Measurements from ENCODE around the gene ENDOG. TPM values are rescaled to one million over a fixed set of nuclear protein-coding genes. Genes with fewer than 3 reads are reported as not detected.

ENDOG gene
- total RNA-seq (2022; extraction: Qiagen RNA extraction; ENCODE audit: low read depth), result 14.5 to 32.2 TPM (median 27.6 TPM) in 5 replicates

GRCh38 chr9:128818099-128818838 lies at the start of gene ENDOG:
ENDOG (plus strand) TSS chr9:128818500; CDS start chr9:128818685, 185 bp downstream.

GRCh38 chr9:128771745-128772519 lies 46.4 kb upstream of the ENDOG start, which contains the start of gene ZER1:
ZER1 (minus strand) TSS chr9:128771927; CDS start chr9:128755565, 16,362 bp downstream.

DNA sequence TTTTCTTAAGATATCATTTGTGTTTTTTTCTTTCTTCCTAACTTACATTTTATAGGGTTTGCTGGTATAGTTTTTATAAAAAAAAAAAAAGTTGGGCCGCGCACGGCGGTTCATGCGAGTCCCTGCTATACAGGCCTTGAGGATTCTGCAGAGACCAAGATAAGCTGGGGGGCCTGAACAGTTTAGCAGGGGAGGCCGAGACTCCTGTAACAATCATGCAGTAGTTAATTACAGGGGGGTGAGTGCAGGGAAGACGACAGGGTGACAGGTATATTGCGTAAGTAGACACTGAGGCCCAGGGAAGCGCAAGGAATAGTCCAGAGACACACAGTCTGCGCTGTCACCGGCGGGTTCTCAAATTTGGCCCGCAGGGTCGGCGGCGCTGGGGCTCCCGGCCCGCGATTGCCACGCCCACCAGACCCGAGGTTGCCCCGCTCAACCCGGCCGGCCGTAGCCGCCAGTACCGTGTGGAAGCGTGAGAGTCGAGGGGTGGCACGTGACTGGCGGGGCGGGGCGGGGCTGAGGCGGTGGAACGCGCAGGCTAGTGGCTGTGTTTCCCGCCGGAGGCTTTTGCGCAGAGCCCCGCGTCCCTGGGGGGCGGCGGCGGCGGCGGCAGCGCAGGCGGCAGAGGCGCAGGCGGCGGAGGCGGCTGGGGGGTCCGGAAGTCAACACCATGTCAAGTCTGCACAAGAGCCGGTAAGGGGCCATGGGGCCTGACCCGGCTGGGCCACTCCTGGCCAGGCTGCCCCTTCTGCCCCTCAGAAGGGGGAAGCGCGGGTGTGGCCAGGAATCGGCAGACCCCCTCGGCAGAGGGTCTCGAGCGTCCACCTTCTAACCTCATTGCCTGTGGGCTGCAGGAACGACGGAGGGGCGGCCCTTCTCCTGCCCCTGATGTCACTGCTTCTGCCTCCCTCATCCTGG lies 31.4 kb upstream of the ENDOG start, which contains the start of gene TBC1D13:
TSS of gene TBC1D13 (plus strand) at position 573 of the 921 bp plus-strand sequence. CDS start at position 674, 101 bp downstream.

GRCh38 chr9:128829477-128830251 lies 11.4 kb downstream of the ENDOG start, which contains the start of gene SPOUT1:
SPOUT1 (minus strand) TSS chr9:128829794; CDS start chr9:128829780, 14 bp downstream.

Other genes with a start within 250 kb of the ENDOG start
- gene DYNC2I2, start 161.7 kb upstream of the ENDOG start, total RNA-seq (2022; extraction: Qiagen RNA extraction; ENCODE audit: low read depth), result 91.4 to 140 TPM (median 134 TPM) in 5 replicates
- gene SET, start 129.3 kb upstream of the ENDOG start, total RNA-seq (2022; extraction: Qiagen RNA extraction; ENCODE audit: low read depth), result 401 to 564 TPM (median 434 TPM) in 5 replicates
- 11.0 to 16.7 TPM (median 14.9 TPM) in 5 replicates for gene PKN3, start 116.0 kb upstream of the ENDOG start, total RNA-seq (2022; extraction: Qiagen RNA extraction; ENCODE audit: low read depth)
- gene ZDHHC12, start 94.4 kb upstream of the ENDOG start, total RNA-seq (2022; extraction: Qiagen RNA extraction; ENCODE audit: low read depth), result 55.5 to 94.9 TPM (median 86.5 TPM) in 5 replicates
- 12.0 to 16.3 TPM (median 15.4 TPM) in 5 replicates for gene ZER1, start 46.6 kb upstream of the ENDOG start, total RNA-seq (2022; extraction: Qiagen RNA extraction; ENCODE audit: low read depth)
- gene TBC1D13, start 31.2 kb upstream of the ENDOG start, total RNA-seq (2022; extraction: Qiagen RNA extraction; ENCODE audit: low read depth), result 18.0 to 21.8 TPM (median 20.2 TPM) in 5 replicates
- gene SPOUT1, start 11.3 kb downstream of the ENDOG start, total RNA-seq (2022; extraction: Qiagen RNA extraction; ENCODE audit: low read depth), result 23.5 to 47.1 TPM (median 42.2 TPM) in 5 replicates
- 6.8 to 8.8 TPM (median 8.2 TPM) in 5 replicates for gene KYAT1, start 63.5 kb downstream of the ENDOG start, total RNA-seq (2022; extraction: Qiagen RNA extraction; ENCODE audit: low read depth)
- gene LRRC8A, start 63.6 kb downstream of the ENDOG start, total RNA-seq (2022; extraction: Qiagen RNA extraction; ENCODE audit: low read depth), result 34.3 to 48.3 TPM (median 44.8 TPM) in 5 replicates
- not detected in 5 replicates for gene PHYHD1, start 102.5 kb downstream of the ENDOG start, total RNA-seq (2022; extraction: Qiagen RNA extraction; ENCODE audit: low read depth)
- gene DOLK, start 129.1 kb downstream of the ENDOG start, total RNA-seq (2022; extraction: Qiagen RNA extraction; ENCODE audit: low read depth), result 27.4 to 35.9 TPM (median 35.3 TPM) in 5 replicates
- gene NUP188, start 129.2 kb downstream of the ENDOG start, total RNA-seq (2022; extraction: Qiagen RNA extraction; ENCODE audit: low read depth), result 36.0 to 42.3 TPM (median 38.6 TPM) in 5 replicates
- gene SH3GLB2, start 209.8 kb downstream of the ENDOG start, total RNA-seq (2022; extraction: Qiagen RNA extraction; ENCODE audit: low read depth), result 32.5 to 52.2 TPM (median 45.4 TPM) in 5 replicates
- gene MIGA2, start 218.1 kb downstream of the ENDOG start, total RNA-seq (2022; extraction: Qiagen RNA extraction; ENCODE audit: low read depth), result 9.0 to 14.1 TPM (median 11.8 TPM) in 5 replicates